Testis (tissue), 2 donors: ENCODE measurements around the gene ZNF841.

Source experiments
- CTCF ChIP-seq, 3 experiments: fragments of 450-650 bp in 2 of 3; fragments of 200-600 bp in 1 of 3; sonication (generic) in 1 of 3; IDR thresholded peaks; one replicate each; pipeline ENCODE4 v1.5.1; 2016 to 2019; ENCODE audit warnings: antibody characterized with exemption in 3 of 3, mild to moderate bottlenecking in 2 of 3, moderate library complexity in 1 of 3
- POLR2A ChIP-seq: fragments of 450-650 bp; IDR thresholded peaks from one replicate; pipeline ENCODE4 v1.6.1; 2017; ENCODE audit warnings: antibody characterized with exemption, mild to moderate bottlenecking, moderate library complexity

GRCh38 chr19:52065399-52065798 lies 30.2 kb downstream of the ZNF841 start:
- no peak for TF ChIP-seq CTCF (IDR thresholded peaks at IDR 0.05)
- TF ChIP-seq POLR2A: no peak
